ENCODE results near the gene CTU2.

The CTU2 gene

GRCh38 chr16:88691129-88691813 lies 15.0 kb upstream of the CTU2 start:
- no peak for DNase-seq (ENCODE audit: extremely low spot score)
- ChIA-PET POLR2A (no interaction called here), CTCF (no interaction called here)
- no peak for TF ChIP-seq CTCF (IDR thresholded peaks at IDR 0.05; ENCODE audit: control extremely low read depth, extremely low read depth, low read depth, missing control alignments)

DNA sequence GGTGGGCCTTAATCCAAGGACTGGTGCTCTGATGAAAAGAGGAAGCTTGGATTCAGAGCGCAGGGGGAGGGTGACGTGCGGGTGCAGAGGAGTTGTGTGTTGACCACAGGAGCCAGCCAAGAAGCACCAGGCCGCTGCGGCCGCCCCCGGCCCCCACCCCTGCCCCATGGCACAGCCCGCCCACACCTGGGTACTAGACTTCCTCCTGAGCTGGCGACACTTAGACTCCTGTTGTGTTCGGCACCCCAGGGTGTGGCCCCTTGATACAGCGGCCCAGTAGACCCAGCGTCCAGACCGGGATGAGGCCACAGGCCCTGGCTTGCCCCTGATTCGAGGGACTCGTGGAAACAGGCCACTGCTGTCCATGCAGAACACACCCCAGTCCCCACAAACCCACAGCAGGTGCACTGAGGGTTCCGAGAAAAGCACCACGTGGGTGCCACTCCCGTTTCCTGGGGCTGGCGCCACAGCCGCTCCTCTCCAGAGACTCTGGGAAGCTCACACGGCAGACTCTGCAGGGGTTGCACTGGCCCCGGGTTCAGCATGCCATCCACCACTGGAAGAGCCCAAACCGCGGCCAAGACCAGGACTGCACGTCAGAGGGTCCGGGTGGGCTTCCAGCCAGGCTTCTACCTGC lies 14.3 kb upstream of the CTU2 start:
- POLR2A ChIA-PET: no interaction called here
- CTCF ChIA-PET: no interaction called here
- no peak for DNase-seq (ENCODE audit: extremely low spot score)
- TF ChIP-seq CTCF (IDR thresholded peaks at IDR 0.05; ENCODE audit: control extremely low read depth, extremely low read depth, low read depth, missing control alignments): no peak

DNA sequence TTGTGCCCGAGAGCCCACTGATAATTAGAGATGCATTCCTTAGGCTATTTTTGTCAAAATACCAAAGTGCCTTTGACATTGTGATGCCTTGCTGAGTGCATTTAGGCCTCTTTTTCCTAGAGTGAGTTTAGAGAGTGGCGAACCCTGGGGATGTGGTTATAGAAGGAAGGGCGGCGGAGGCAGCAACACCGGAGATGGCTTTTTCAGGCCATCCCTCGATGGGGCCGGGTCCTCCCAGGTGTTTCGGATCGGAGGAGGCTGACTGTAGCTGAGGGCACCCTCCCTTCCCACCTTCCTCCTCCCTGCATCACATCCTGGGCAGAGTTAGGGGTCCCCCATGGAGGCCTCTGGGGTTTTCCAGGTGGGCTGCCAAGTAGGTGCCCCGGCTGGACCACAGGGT lies 13.4 kb upstream of the CTU2 start:
- ChIA-PET CTCF (no interaction called here), POLR2A (no interaction called here)
- TF ChIP-seq CTCF (IDR thresholded peaks at IDR 0.05; ENCODE audit: control extremely low read depth, extremely low read depth, low read depth, missing control alignments): no peak
- DNase-seq (ENCODE audit: extremely low spot score): no peak

- no peak for DNase-seq (ENCODE audit: extremely low spot score)
- POLR2A ChIA-PET: no interaction called here
- no peak for TF ChIP-seq CTCF (IDR thresholded peaks at IDR 0.05; ENCODE audit: control extremely low read depth, extremely low read depth, low read depth, missing control alignments)
- CTCF ChIA-PET: no interaction called here
Observed at GRCh38 chr16:88693420-88694177, 12.7 kb upstream of the CTU2 start.

DNA sequence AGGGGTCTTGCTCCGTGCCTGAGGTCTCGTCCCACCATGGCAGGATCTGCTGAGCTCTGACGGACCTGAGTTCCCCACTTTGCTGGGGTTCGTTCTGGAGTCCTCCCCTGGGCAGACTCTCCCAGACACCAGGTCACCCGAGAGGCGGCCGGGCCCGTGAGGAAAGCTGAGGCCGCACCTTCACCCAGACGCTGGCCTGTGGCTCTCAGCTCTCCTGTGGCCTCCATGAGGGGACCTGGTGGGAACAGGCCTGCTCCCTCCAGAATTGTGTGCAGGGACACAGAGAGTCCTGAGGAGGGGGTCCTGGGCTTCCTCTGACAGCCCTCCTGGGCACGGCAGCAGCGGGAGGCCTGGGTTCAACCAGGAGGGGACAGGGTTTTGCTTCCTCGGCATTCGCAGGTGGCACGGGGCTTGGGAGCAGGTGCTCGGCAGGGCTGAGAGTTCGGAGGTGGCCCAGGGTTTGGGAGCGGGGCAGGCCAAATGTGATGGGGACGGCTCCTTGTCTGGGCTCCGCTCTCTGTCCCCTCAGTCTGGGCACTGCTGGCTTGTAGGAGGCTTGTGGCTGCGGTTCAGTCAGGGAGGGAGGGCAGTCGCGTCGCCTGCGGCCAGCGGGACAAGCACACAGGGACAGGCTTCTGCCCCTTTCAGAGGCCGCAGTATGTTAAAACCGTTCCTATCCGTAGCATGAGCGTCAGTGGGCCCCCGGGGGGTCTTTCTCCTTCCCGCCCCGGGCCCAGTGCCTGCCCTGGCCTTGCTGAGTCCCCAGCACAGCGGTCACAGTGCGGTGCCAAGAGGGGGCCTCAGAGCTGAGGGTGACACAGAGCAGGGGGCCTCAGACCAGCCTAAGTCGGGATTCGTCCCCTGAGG lies 11.8 kb upstream of the CTU2 start:
- no peak for TF ChIP-seq CTCF (IDR thresholded peaks at IDR 0.05; ENCODE audit: control extremely low read depth, extremely low read depth, low read depth, missing control alignments)
- DNase-seq (ENCODE audit: extremely low spot score): no peak
- ChIA-PET POLR2A (no interaction called here), CTCF (no interaction called here)

GRCh38 chr16:88695218-88695617 lies 11.1 kb upstream of the CTU2 start:
- ChIA-PET CTCF (no interaction called here), POLR2A (no interaction called here)
- DNase-seq (ENCODE audit: extremely low spot score): no peak
- TF ChIP-seq CTCF (IDR thresholded peaks at IDR 0.05; ENCODE audit: control extremely low read depth, extremely low read depth, low read depth, missing control alignments): no peak

All from GM10248 (cell line).